GM12878 (cell line): ENCODE data around the gene MOBP. TPM values are rescaled to one million over a fixed set of nuclear protein-coding genes. Genes with fewer than 3 reads are reported as not detected.

Experiments used
- BCLAF1 ChIP-seq: fragments of 450-650 bp; IDR thresholded peaks from 2 replicates; pipeline ENCODE4 v1.6.1; 2017; ENCODE audit warnings: antibody characterized with exemption, mild to moderate bottlenecking, moderate library complexity
- E2F8 ChIP-seq: fragments of 450-650 bp; IDR thresholded peaks from 2 replicates; pipeline ENCODE4 v1.6.1; 2018; ENCODE audit warnings: mild to moderate bottlenecking, low read depth, moderate library complexity; ENCODE audit not compliant: partially characterized antibody
- RBBP5 ChIP-seq: fragments of 200-600 bp; sonication (generic); conservative IDR thresholded peaks from 2 replicates; pipeline ENCODE4 v1.6.1; 2016
- ZBTB4 ChIP-seq: fragments of 450-650 bp; formaldehyde crosslinking; IDR thresholded peaks from 2 replicates; pipeline ENCODE4 v1.4.0; 2022; ENCODE audit warnings: mild to moderate bottlenecking, moderate library complexity
- polyA plus RNA-seq, 11 experiments: library from polyadenylated mRNA; depleted of rRNA in 4 of 11; unstranded in 6 of 11; stranded (reverse) in 5 of 11; fragments of >200 nt; fragmentation: Nextera tagmentation in 4 of 11; fragmentation: Illumina TruSeq in 1 of 11; extraction: Ambion mirVana in 4 of 11; extraction: Trizol in 1 of 11; gene quantifications; 1 replicate in 1 of 11; 2 replicates in 10 of 11; pipeline versions ENCODE4 v1.2.1 to v1.2.3, GENCODE V29; 2011 to 2016; ENCODE audit warnings: inconsistent platforms in 2 of 11, missing spikeins in 2 of 11, low read depth in 1 of 11
- total RNA-seq, 4 experiments: library from RNA; depleted of rRNA in 3 of 4; stranded (reverse); fragments of >200 nt in 3 of 4; fragmentation: Illumina TruSeq in 1 of 4; extraction: Trizol in 1 of 4; gene quantifications; 2 replicates each; pipeline versions ENCODE4 v1.2.1 to v1.2.3, GENCODE V29; 2013 to 2021

The MOBP gene
- total and polyA plus RNA-seq, 10 of the 15 experiments (the other 5 are each of a cell fraction or from before 2014, with no cell fraction given), result 0.04 to 0.09 (median 0.08) TPM; not detected in 5

GRCh38 chr3:39499651-39500273 lies 32.3 kb downstream of the MOBP start (continued):
- TF ChIP-seq ZBTB4 (CRISPR knock-in tag) (no peak), RBBP5 (no peak), E2F8 (no peak), BCLAF1 (no peak)
